T-helper 22 cell (primary cell): ENCODE results near the gene FBXW4.

ENCODE experiments used
- DNase-seq: peaks from one replicate; pipeline ENCODE4 v3.0.0-alpha.2; 2020; ENCODE audit warnings: low read depth

Gene FBXW4

GRCh38 chr10:101694674-101695403 is at the start of gene FBXW4:
Gene FBXW4, minus strand, starts transcription at chr10:101695170. Its CDS starts 65 bp downstream, at chr10:101695105.
- peak; percentile 61 for DNase-seq

- no peak for DNase-seq
Observed at GRCh38 chr10:101744267-101744666, 49.3 kb upstream of the FBXW4 start.

- no peak for DNase-seq
Observed at GRCh38 chr10:101741938-101742337, 47.0 kb upstream of the FBXW4 start.

- no peak for DNase-seq
Observed at GRCh38 chr10:101736666-101737065, 41.7 kb upstream of the FBXW4 start.

- DNase-seq, result no peak
Observed at GRCh38 chr10:101732096-101732495, 37.1 kb upstream of the FBXW4 start.

- DNase-seq, result no peak
Observed at GRCh38 chr10:101726115-101726387, 31.1 kb upstream of the FBXW4 start.

- no peak for DNase-seq
Observed at GRCh38 chr10:101725296-101726114, 30.5 kb upstream of the FBXW4 start.

GRCh38 chr10:101724446-101724845 is 29.5 kb upstream of the FBXW4 start:
- no peak for DNase-seq

GRCh38 chr10:101723176-101723575 is 28.2 kb upstream of the FBXW4 start:
- no peak for DNase-seq

- DNase-seq, result no peak
Observed at GRCh38 chr10:101721806-101722205, 26.8 kb upstream of the FBXW4 start.

GRCh38 chr10:101720606-101721230 is 25.7 kb upstream of the FBXW4 start:
- no peak for DNase-seq

- DNase-seq, result no peak
Observed at GRCh38 chr10:101718690-101719275, 23.8 kb upstream of the FBXW4 start.

GRCh38 chr10:101716891-101717659 is 22.1 kb upstream of the FBXW4 start:
- DNase-seq, result no peak

GRCh38 chr10:101712997-101713396 is 18.0 kb upstream of the FBXW4 start:
- DNase-seq, result no peak

- DNase-seq, result no peak
Observed at GRCh38 chr10:101710793-101711192, 15.8 kb upstream of the FBXW4 start.

- DNase-seq, result no peak
Observed at GRCh38 chr10:101710059-101710695, 15.2 kb upstream of the FBXW4 start.

- DNase-seq, result no peak
Observed at GRCh38 chr10:101709359-101710058, 14.5 kb upstream of the FBXW4 start.

- DNase-seq, result no peak
Observed at GRCh38 chr10:101708870-101709269, 13.9 kb upstream of the FBXW4 start.

GRCh38 chr10:101708073-101708472 is 13.1 kb upstream of the FBXW4 start:
- DNase-seq, result no peak

- DNase-seq, result no peak
Observed at GRCh38 chr10:101704331-101704730, 9.4 kb upstream of the FBXW4 start.

GRCh38 chr10:101696632-101697031 is 1.7 kb upstream of the FBXW4 start:
- no peak for DNase-seq
